K562 (cell line): ENCODE results near the gene TMPRSS9. TPM values are rescaled to one million over a fixed set of nuclear protein-coding genes. Genes with fewer than 3 reads are reported as not detected.
A peak's percentile ranks its signal among the peaks of the same experiment; 100 is the strongest.

Experiments
- ARHGAP35 ChIP-seq: fragments of 450-650 bp; IDR thresholded peaks from 2 replicates; pipeline ENCODE4 v1.6.1; 2018; ENCODE audit not compliant: partially characterized antibody
- ARID1B ChIP-seq: fragments of 450-650 bp; IDR thresholded peaks from 2 replicates; pipeline ENCODE4 v1.6.1; 2016; ENCODE audit warnings: antibody characterized with exemption, mild to moderate bottlenecking, inconsistent platforms
- CEBPB ChIP-seq: fragments of 450-650 bp; IDR thresholded peaks from 2 replicates; pipeline ENCODE4 v1.6.1; 2016; ENCODE audit warnings: missing genetic modification characterization, missing compliant biosample characterization
- KLF10 ChIP-seq: fragments of 250-450 bp; sonication (Bioruptor Pico); IDR thresholded peaks from 2 replicates; pipeline ENCODE4 v1.6.1; 2021; ENCODE audit warnings: matching md5 sums
- MAFK ChIP-seq: IDR thresholded peaks from 2 replicates; pipeline ENCODE4 v1.6.1; 2011; ENCODE audit warnings: low read length, improper control_type of control experiment
- PPARD ChIP-seq: fragments of 250-450 bp; sonication (Bioruptor Pico); IDR thresholded peaks from 2 replicates; pipeline ENCODE4 v1.8.0; 2022; ENCODE audit warnings: inconsistent platforms, mild to moderate bottlenecking, moderate library complexity
- RUNX1 ChIP-seq: sonication (generic); IDR thresholded peaks from 2 replicates; pipeline ENCODE4 v1.6.1; 2016; ENCODE audit warnings: antibody characterized with exemption, low read depth
- SMAD3 ChIP-seq: fragments of 450-650 bp; formaldehyde crosslinking; conservative IDR thresholded peaks from 2 replicates; pipeline ENCODE4 v1.4.0; 2020; ENCODE audit warnings: mild to moderate bottlenecking
- SNRNP70 ChIP-seq: fragments of 200-400 bp; formaldehyde crosslinking; optimal IDR thresholded peaks from 2 replicates; pipeline ENCODE3; 2017; ENCODE audit warnings: low read depth, low read length
- SOX6 ChIP-seq: fragments of 450-650 bp; IDR thresholded peaks from 2 replicates; pipeline ENCODE4 v1.6.1; 2014; ENCODE audit warnings: mild to moderate bottlenecking
- SP1 ChIP-seq: sonication (generic); formaldehyde crosslinking; IDR thresholded peaks from 2 replicates; pipeline ENCODE4 v1.8.1; 2022; ENCODE audit warnings: mild to moderate bottlenecking, missing genetic modification reagents
- XRCC3 ChIP-seq: fragments of 450-650 bp; IDR thresholded peaks from 2 replicates; pipeline ENCODE4 v1.6.1; 2017; ENCODE audit warnings: mild to moderate bottlenecking, moderate library complexity
- YY1 ChIP-seq, 3 experiments: IDR thresholded peaks; 2 replicates each; pipeline ENCODE4 v1.6.1; 2011; ENCODE audit warnings: low read length in 2 of 3, mild to moderate bottlenecking in 2 of 3, moderate library complexity in 2 of 3, borderline replicate concordance in 1 of 3, control low read depth in 1 of 3, low read depth in 1 of 3; ENCODE audit not compliant: insufficient read depth in 3 of 3, insufficient replicate concordance in 2 of 3, control insufficient read depth in 1 of 3, insufficient read length in 1 of 3; ENCODE audit errors: extremely low read depth in 1 of 3
- ZNF212 ChIP-seq: fragments of 450-650 bp; formaldehyde crosslinking; IDR thresholded peaks from 2 replicates; pipeline ENCODE4 v1.4.0; 2020; ENCODE audit warnings: mild to moderate bottlenecking
- ZNF609 ChIP-seq: sonication (generic); formaldehyde crosslinking; IDR thresholded peaks from 2 replicates; pipeline ENCODE4 v1.8.1; 2023; ENCODE audit warnings: missing genetic modification reagents, mild to moderate bottlenecking, borderline replicate concordance
- ZNF830 ChIP-seq: fragments of 250-450 bp; sonication (Bioruptor Pico); IDR thresholded peaks from 2 replicates; pipeline ENCODE4 v1.5.0; 2021; ENCODE audit warnings: mild to moderate bottlenecking
- polyA plus RNA-seq, 8 experiments: library from polyadenylated mRNA; depleted of rRNA in 4 of 8; stranded (reverse) in 5 of 8; unstranded in 3 of 8; fragments of >200 nt; fragmentation: Nextera tagmentation in 2 of 8; fragmentation: Illumina TruSeq in 1 of 8; extraction: Ambion mirVana in 2 of 8; extraction: Trizol in 1 of 8; gene quantifications; 2 replicates each; pipeline versions ENCODE4 v1.2.1 to v1.2.3, GENCODE V29; 2011 to 2014; ENCODE audit warnings: inconsistent platforms in 1 of 8, missing spikeins in 1 of 8
- total RNA-seq, 7 experiments: library from RNA; depleted of rRNA in 6 of 7; stranded (reverse); fragments of >200 nt in 6 of 7; fragmentation: Illumina TruSeq in 2 of 7; extraction: Trizol in 2 of 7; gene quantifications; 2 replicates each; pipeline versions ENCODE4 v1.2.1 to v1.2.3, GENCODE V29; 2011 to 2021; ENCODE audit warnings: low replicate concordance in 1 of 7
- TF ChIP-seq, protein P1 (sequence below): fragments of 200-800 bp; sonication (Bioruptor generic); IDR thresholded peaks from 2 replicates; pipeline ENCODE4 v1.6.1; 2016; ENCODE audit warnings: missing genetic modification characterization, missing compliant biosample characterization

The TMPRSS9 gene
- total and polyA plus RNA-seq, 9 of the 15 experiments (the other 6 are each of a cell fraction or from before 2014, with no cell fraction given): 0.01 to 0.03 TPM; not detected in 7

DNA sequence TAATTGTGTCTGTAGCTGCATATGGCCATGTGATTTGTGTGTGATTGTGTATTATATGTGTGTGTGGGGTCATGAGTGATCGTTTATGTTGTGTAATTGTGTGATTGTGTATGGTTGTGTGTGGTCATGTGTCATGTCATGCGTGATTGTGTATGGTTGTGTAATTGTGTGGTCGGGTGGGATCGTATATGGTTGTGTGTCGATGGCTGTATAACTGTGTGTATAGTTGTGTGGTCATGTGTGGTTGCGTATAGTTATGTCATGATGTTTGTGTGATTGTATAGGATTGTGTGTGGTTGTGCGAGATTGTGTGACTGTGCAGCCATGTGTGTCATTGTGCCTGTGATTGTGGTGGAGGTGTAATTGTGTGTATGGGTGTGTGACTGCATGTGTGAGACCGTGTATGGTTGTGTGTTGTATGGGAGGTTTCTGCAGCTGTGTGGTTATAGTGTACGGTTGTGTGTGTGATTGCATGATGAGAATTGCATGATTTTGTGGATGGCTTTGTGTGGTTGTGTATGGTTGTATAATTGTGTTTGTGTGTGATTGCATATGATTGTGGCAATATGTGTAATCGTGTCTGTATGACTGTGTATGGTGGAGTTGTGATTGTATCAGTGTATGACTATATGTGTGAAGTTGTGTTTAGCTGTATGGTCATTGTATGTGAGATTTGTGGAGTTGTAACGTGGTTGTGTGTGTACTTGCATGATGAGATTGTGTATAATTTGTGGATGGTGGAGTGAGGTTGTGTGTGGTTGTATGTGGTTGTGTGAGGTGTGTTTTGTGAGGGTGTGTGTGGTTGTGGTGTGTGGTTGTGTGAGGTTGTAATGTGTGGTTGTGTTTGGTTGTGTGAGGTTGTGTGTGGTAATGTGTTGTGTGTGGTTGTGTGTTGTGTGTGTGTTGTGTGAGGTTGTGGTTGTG, 2.2 kb downstream of the TMPRSS9 start (continued):
- TF ChIP-seq ZNF609 (CRISPR knock-in tag) (0 out of 2 replicates have a peak, but pooled peaks have one; percentile 26), PPARD (CRISPR knock-in tag) (no peak), YY1 (IDR thresholded peaks at IDR 0.05; ENCODE audit: borderline replicate concordance in 1 of 3, control insufficient read depth in 1 of 3, extremely low read depth in 1 of 3, insufficient read depth in 3 of 3, insufficient read length in 1 of 3, insufficient replicate concordance in 2 of 3, low read depth in 1 of 3, low read length in 2 of 3) (no peak), ARID1B (no peak), XRCC3 (no peak), ZNF830 (CRISPR knock-in tag) (no peak), RUNX1 (no peak), MAFK (no peak), SNRNP70 (no peak), ARHGAP35 (peak; percentile 77), SMAD3 (CRISPR knock-in tag) (no peak), KLF10 (CRISPR knock-in tag) (no peak), SP1 (CRISPR knock-in tag) (0 out of 2 replicates have a peak, but pooled peaks have one; percentile 43), CEBPB (tag) (0 out of 2 replicates have a peak, but pooled peaks have one; percentile 9), SOX6 (no peak), ZNF212 (CRISPR knock-in tag) (no peak)
- TF ChIP-seq, protein P1, sequence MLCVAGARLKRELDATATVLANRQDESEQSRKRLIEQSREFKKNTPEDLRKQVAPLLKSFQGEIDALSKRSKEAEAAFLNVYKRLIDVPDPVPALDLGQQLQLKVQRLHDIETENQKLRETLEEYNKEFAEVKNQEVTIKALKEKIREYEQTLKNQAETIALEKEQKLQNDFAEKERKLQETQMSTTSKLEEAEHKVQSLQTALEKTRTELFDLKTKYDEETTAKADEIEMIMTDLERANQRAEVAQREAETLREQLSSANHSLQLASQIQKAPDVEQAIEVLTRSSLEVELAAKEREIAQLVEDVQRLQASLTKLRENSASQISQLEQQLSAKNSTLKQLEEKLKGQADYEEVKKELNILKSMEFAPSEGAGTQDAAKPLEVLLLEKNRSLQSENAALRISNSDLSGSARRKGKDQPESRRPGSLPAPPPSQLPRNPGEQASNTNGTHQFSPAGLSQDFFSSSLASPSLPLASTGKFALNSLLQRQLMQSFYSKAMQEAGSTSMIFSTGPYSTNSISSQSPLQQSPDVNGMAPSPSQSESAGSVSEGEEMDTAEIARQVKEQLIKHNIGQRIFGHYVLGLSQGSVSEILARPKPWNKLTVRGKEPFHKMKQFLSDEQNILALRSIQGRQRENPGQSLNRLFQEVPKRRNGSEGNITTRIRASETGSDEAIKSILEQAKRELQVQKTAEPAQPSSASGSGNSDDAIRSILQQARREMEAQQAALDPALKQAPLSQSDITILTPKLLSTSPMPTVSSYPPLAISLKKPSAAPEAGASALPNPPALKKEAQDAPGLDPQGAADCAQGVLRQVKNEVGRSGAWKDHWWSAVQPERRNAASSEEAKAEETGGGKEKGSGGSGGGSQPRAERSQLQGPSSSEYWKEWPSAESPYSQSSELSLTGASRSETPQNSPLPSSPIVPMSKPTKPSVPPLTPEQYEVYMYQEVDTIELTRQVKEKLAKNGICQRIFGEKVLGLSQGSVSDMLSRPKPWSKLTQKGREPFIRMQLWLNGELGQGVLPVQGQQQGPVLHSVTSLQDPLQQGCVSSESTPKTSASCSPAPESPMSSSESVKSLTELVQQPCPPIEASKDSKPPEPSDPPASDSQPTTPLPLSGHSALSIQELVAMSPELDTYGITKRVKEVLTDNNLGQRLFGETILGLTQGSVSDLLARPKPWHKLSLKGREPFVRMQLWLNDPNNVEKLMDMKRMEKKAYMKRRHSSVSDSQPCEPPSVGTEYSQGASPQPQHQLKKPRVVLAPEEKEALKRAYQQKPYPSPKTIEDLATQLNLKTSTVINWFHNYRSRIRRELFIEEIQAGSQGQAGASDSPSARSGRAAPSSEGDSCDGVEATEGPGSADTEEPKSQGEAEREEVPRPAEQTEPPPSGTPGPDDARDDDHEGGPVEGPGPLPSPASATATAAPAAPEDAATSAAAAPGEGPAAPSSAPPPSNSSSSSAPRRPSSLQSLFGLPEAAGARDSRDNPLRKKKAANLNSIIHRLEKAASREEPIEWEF (CRISPR knock-in tag): no peak
